ENCODE measurements around the gene KANK2.

Gene KANK2

DNA sequence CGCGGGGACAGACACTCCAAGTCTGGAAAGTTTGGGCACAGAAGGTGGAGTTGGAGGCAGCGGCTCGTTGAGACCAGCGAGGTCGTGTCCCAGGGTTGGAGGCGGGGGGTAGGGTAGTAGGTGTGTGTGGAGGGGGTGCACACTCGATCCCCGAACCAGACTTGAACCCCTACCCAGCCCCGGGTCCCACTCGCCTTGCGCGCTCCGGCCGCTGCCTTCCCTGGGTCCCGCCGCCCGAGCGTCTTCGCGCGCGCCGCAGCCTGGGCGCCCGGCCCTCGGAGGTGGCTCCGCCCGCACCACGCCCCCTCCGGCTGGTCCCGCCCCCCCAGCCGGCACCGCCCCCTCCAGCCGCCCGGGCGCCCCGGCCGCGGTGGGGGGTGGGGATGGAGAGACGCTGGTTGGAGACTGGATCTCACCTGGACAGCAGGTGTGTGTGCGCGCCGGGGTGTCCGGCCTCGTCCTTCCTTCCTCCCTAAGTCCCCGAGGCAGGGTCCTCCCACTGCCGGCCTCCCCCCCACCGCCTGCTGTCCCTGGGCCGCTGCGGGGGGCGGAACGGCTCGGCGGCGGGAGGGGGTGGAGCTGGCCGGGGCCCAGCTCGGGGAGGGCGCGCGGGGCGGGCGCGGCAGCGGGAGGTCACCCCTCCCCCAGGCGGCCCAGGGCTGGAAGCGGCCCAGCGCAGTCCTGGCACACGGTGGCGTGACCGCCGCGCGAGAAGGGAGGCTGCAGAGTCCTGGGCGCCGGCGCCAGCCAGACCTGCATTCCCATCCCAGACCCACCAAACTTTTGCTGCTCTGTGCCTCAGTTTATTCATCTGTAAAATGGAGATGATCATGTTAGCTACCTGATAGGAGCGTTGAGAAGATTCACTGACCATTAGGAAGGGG, at the start of gene KANK2:
TSS of gene KANK2 (minus strand) at position 255 of the 884 bp plus-strand sequence. CDS start 3,034 bp downstream, outside the sequence.
- Mint-ChIP-seq H3K4me1 (ENCODE audit: low read depth) (peaks cover 27% of the 10 kb centered on the region), H3K4me3 (peak within 1 kb of the TSS; percentile 73), H3K36me3 (ENCODE audit: low read depth) (no peaks in the 10 kb centered on the region), H3K27ac (peak within 1 kb of the TSS; percentile 53), H3K27me3 (peaks cover 26% of the 10 kb centered on the region), H3K9me3 (no peaks in the 10 kb centered on the region)
- intact Hi-C loops (cut with micrococcal nuclease), result no loop called here

DNA sequence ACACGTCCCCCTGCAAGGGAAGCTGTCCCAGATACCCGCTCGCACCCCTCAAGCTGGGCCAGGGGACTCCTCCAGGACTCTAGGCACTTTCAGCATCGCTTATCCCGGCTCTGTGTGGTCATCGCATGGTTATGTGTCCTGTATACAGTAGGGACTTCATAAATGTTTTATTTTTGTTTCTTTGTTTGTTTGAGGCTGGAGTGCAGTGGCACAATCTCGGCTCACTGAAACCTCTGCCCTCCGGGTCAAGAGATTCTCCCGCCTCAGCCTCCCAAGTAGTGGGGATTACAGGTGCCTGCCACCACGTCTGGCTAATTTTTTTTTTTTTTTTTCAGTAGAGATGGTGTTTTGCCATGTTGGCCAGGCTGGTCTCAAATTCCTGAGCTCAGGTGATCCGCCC, 49.6 kb upstream of the KANK2 start:
- H3K4me1 Mint-ChIP-seq (ENCODE audit: low read depth), result peaks cover 13% of the 10 kb centered on the region
- peaks cover 34% of the 10 kb centered on the region for H3K27me3 Mint-ChIP-seq
- no peak overlapping the region for H3K27ac Mint-ChIP-seq
- no peaks in the 10 kb centered on the region for H3K36me3 Mint-ChIP-seq (ENCODE audit: low read depth)
- intact Hi-C loops (cut with micrococcal nuclease), result loop anchor here (10.0 kb wide), 1 partner anchor 198 kb away; no protein-coding TSS in a partner anchor
- no peak overlapping the region for H3K4me3 Mint-ChIP-seq
- H3K9me3 Mint-ChIP-seq, result no peaks in the 10 kb centered on the region

DNA sequence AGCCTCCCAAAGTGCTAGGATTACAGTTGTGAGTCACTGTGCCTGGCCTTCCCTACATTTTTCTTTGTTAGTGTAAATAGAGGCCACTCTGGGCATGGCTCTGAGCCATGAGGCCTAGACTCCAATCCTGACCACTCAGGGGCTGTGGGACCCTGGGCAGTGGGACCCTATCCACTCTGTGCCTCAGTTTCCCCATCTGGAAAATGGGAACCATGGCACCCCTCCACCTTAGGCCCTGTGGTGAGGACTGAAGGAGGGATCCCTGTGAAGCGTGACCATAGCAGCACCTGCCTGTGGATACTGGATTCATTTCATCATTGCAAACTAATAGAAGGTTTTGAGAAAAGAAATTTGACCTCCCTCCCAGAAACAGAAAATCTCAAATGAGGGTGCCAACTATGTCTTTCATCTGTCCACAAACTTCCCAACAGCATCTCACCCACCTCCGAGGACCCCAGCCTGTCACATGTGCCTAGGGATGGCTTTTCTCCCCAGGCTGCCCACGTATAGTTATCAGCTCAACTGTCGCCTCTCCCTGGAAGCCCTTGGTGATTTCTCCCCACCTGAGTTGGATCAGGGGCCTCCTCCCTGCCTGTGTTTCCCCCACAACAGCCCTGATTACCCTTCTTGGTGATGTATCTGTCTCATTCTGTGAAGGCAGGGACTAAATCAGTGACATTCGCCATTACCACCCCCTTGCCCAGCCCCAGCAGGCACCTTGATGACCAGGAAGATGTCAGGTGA, 47.7 kb upstream of the KANK2 start:
- Mint-ChIP-seq H3K4me1 (ENCODE audit: low read depth) (peaks cover 13% of the 10 kb centered on the region), H3K36me3 (ENCODE audit: low read depth) (no peaks in the 10 kb centered on the region), H3K27me3 (peaks cover 43% of the 10 kb centered on the region), H3K27ac (no peak overlapping the region), H3K4me3 (no peak overlapping the region), H3K9me3 (no peaks in the 10 kb centered on the region)
- intact Hi-C loops (cut with micrococcal nuclease), result loop anchor here (5.0 to 10.0 kb wide), 3 partner anchors 47 to 237 kb away; partner anchors contain the start of gene ELAVL3

DNA sequence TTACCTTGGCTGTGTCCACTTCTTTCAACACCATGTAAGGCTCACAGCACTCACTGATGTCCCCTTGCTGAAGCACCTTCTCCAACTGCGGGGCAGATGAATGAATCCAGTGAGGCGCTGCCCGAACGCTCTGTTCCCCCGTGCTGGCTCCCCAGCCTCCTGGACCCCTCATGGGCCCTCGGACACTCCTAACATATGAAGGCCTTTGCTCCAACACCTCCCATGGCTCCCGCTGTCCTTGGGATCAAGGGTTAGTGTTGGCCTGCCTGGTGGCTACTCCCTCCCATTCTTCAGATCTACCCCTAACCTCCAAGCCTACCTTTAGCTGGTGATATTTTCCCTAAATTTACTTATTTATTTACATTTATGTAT, 46.4 kb upstream of the KANK2 start:
- intact Hi-C loops (cut with micrococcal nuclease), result loop anchor here (5.0 to 10.0 kb wide), 3 partner anchors 49 to 239 kb away; partner anchors contain the start of gene ELAVL3
- peak overlapping the region; percentile 24 for H3K4me3 Mint-ChIP-seq
- no peaks in the 10 kb centered on the region for H3K36me3 Mint-ChIP-seq (ENCODE audit: low read depth)

DNA sequence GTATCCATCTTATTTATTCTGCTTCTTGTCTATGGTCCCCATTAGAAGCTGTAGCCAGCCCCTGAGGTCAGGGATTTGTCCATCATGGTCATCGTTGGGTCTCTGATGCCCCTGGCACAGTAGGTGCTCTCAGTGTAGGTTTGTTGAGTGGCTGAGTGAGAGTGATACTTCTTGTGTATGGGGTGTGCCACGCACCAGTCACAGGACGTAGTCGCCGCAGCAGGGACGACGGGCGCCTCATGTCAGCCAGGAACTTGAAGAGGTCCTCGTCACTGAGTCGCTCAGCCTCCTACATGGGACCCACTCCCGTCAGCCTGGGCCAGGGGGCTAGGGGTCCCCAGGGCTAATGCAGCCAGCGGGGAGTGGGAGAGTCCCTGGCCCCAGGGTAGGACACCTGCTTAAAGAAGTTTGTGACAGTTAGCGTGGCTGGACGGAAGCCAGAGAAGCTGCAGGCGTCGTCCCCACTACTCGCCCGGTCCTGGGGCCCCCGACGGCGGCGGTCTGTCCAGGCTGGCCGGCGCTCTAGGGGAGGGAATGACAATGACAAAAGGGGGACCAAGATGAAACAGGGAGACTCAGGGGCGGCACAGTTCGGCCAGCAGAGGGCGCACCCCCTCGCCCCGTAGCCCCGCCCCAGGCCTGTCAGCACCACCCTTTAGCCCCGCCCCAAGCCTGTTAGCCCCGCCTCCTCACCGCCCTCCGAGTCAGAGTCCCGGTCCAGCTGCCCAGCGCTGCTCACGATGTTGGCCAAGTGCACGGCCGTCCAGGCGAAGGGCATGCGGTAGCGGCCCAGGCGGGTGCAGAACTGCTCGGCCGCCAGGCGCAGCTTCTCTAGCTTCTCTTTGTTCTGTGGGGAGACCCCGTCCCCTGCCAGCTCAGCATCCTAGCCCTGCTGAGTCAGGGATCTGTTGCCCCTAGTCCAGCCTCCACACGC, 45.8 kb upstream of the KANK2 start:
- Mint-ChIP-seq H3K4me1 (ENCODE audit: low read depth) (peaks cover 13% of the 10 kb centered on the region), H3K36me3 (ENCODE audit: low read depth) (no peaks in the 10 kb centered on the region), H3K9me3 (peaks cover 13% of the 10 kb centered on the region), H3K27me3 (peaks cover 42% of the 10 kb centered on the region), H3K4me3 (peak overlapping the region; percentile 24), H3K27ac (no peak overlapping the region)
- intact Hi-C loops (cut with micrococcal nuclease), result loop anchor here (5.0 to 10.0 kb wide), 3 partner anchors 49 to 239 kb away; partner anchors contain the start of gene ELAVL3

More for the DNA sequence above, 46.4 kb upstream of the KANK2 start:
- Mint-ChIP-seq H3K27ac (no peak overlapping the region), H3K4me1 (ENCODE audit: low read depth) (peaks cover 13% of the 10 kb centered on the region), H3K27me3 (peaks cover 43% of the 10 kb centered on the region), H3K9me3 (peaks cover 6% of the 10 kb centered on the region)

DNA sequence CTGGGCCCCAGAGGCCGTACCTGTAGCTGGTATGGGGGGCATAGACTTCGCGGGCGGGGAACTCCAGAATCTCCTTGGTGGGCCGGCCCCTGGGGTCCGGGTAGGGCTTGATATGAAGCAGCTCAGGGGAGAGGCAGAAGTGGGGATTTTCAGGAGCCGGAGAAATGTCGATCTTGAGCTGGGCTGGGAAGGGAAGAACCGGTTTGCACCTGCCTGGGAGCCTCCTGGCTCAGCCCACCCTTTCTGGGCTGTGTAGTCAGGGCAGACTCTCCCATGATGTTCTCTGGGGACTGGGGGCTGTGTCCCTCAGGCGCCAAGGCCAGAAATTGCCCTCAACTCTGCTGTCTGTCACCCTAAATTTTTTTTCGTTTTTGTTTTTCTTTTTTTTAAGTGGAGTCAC, 44.7 kb upstream of the KANK2 start:
- H3K9me3 Mint-ChIP-seq, result peaks cover 16% of the 10 kb centered on the region
- intact Hi-C loops (cut with micrococcal nuclease), result loop anchor here (5.0 to 10.0 kb wide), 3 partner anchors 50 to 240 kb away; partner anchors contain the start of gene ELAVL3
- peaks cover 46% of the 10 kb centered on the region for H3K27me3 Mint-ChIP-seq
- peaks cover 13% of the 10 kb centered on the region for H3K4me1 Mint-ChIP-seq (ENCODE audit: low read depth)
- H3K4me3 Mint-ChIP-seq, result no peak overlapping the region
- no peak overlapping the region for H3K27ac Mint-ChIP-seq
- no peaks in the 10 kb centered on the region for H3K36me3 Mint-ChIP-seq (ENCODE audit: low read depth)

DNA sequence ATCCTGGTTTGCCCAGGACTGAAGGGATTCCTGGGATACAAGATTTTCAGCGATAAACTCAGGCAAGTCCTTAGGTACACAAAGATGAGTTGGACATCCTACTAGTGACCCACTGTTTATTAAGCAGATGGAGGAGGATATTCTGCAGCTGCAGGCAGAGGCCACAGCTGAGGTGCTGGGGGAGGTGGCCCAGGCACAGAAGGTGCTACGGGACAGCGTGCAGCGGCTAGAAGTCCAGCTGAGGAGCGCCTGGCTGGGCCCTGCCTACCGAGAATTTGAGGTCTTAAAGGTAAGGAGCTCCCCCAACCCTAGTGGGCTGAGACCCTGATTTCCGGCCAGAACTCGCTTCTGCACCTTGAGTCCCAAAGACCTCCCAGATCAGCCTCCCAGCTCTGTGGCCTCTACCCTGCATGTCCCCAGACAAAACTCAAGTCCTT, 42.7 kb upstream of the KANK2 start:
- Mint-ChIP-seq H3K9me3 (peaks cover 16% of the 10 kb centered on the region), H3K4me1 (ENCODE audit: low read depth) (peaks cover 13% of the 10 kb centered on the region), H3K36me3 (ENCODE audit: low read depth) (no peaks in the 10 kb centered on the region), H3K27ac (no peak overlapping the region), H3K27me3 (peaks cover 34% of the 10 kb centered on the region), H3K4me3 (no peak overlapping the region)
- intact Hi-C loops (cut with micrococcal nuclease), result loop anchor here (5.0 to 10.0 kb wide), 3 partner anchors 52 to 242 kb away; partner anchors contain the start of gene ELAVL3

DNA sequence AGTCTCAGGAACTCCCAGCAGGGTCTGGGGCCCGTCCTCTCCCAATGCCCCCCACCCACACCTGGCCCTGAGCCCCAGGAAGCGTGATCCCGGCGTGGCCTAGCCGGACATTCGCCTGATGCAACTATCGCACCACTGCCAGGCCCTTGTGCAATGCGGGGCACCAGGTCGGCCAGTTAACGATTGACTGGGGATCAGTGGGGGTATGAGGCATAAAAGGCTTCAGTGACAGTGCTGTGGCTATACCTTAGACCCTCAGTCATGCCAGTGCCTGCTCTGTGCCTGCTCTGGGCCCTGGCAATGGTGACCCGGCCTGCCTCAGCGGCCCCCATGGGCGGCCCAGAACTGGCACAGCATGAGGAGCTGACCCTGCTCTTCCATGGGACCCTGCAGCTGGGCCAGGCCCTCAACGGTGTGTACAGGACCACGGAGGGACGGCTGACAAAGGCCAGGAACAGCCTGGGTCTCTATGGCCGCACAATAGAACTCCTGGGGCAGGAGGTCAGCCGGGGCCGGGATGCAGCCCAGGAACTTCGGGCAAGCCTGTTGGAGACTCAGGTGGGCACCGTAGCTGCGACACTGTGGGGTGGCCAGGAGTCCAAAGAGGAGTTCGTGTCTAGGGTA, 42.1 kb upstream of the KANK2 start, which contains the start of gene ANGPTL8:
TSS of gene ANGPTL8 (plus strand) at position 243 of the 624 bp plus-strand sequence. CDS start at position 262, 19 bp downstream.
- no peak within 1 kb of the TSS for H3K4me3 Mint-ChIP-seq
- H3K27me3 Mint-ChIP-seq, result peaks cover 34% of the 10 kb centered on the region
- peaks cover 16% of the 10 kb centered on the region for H3K9me3 Mint-ChIP-seq
- no peak within 1 kb of the TSS for H3K27ac Mint-ChIP-seq
- H3K36me3 Mint-ChIP-seq (ENCODE audit: low read depth), result no peaks in the 10 kb centered on the region
- H3K4me1 Mint-ChIP-seq (ENCODE audit: low read depth), result peaks cover 13% of the 10 kb centered on the region
- intact Hi-C loops (cut with micrococcal nuclease), result no loop called here

DNA sequence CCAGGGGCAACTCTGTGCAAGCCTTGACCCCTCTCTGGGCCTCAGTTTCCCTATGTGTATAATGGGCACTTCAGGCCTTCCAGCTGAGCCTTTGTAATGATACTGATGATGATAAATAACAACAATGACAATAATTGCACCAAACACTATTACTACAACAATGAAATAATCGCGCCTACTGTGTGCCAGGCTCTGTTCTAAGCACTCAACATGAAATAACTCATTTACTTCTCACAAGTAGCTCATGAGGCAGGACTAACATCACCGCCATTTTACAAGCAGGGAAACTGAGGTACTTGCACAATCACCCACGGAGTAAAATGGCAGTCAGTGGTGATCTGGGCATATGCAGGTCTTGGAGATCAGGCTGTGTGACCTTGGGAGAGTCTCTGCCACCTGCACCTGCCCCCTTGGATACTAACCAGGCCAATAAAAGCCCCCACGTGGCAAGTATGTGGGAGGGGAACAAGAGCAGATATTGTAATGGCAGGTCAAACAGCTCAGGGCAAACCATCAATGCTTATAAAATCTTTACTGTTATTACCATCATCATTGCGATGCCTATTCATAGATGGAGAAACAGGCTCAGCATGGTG, 41.5 kb upstream of the KANK2 start:
- Mint-ChIP-seq H3K4me3 (no peak overlapping the region), H3K36me3 (ENCODE audit: low read depth) (no peaks in the 10 kb centered on the region), H3K4me1 (ENCODE audit: low read depth) (peaks cover 11% of the 10 kb centered on the region), H3K9me3 (peaks cover 16% of the 10 kb centered on the region), H3K27me3 (peaks cover 32% of the 10 kb centered on the region), H3K27ac (no peak overlapping the region)
- intact Hi-C loops (cut with micrococcal nuclease), result no loop called here

DNA sequence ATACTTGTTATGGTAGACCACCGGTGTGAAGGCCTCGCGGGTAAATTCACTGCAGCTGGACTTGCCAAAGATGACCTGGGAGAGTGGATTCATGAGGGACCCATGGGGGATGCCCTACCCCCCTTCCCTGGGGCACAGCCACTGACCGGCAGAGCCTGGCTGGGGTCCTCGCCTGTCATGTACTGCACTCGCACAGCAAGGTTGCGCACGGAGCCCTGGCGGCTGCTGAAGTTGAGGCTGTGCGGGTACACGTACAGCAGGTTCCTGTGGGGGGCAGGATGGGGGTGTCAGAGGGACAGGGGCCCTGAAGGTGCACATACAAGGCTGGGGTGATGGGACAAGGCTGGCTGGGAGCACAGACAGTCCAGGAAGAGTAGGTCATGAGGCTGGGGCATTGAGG, 40.7 kb upstream of the KANK2 start:
- H3K27ac Mint-ChIP-seq, result no peak overlapping the region
- intact Hi-C loops (cut with micrococcal nuclease), result no loop called here
- H3K4me3 Mint-ChIP-seq, result no peak overlapping the region
- peaks cover 27% of the 10 kb centered on the region for H3K27me3 Mint-ChIP-seq
- peaks cover 3% of the 10 kb centered on the region for H3K4me1 Mint-ChIP-seq (ENCODE audit: low read depth)
- H3K36me3 Mint-ChIP-seq (ENCODE audit: low read depth), result no peaks in the 10 kb centered on the region
- peaks cover 16% of the 10 kb centered on the region for H3K9me3 Mint-ChIP-seq

DNA sequence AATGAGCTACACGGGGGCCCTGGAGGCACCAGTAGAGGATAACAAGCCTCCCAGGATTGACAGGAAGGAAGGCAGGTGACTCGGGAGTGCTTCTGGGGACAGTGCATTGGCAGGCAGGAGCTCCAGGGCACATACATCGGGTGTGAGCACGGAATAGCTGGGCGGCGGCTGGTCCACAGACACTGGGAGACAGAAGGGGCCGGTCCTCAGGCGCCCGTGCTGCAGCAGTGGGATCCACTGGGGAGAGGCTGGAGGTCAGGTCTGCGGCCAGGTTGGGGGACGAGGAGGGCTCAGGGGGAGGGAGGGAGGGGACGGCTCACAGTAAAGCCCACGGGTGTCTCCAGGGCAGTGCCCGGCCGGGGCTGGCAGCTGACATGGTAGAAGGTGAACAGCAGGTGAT, 40.0 kb upstream of the KANK2 start:
- intact Hi-C loops (cut with micrococcal nuclease), result no loop called here
- peaks cover 16% of the 10 kb centered on the region for H3K9me3 Mint-ChIP-seq
- H3K4me1 Mint-ChIP-seq (ENCODE audit: low read depth), result no peaks in the 10 kb centered on the region
- H3K27me3 Mint-ChIP-seq, result peaks cover 21% of the 10 kb centered on the region
- no peak overlapping the region for H3K4me3 Mint-ChIP-seq
- no peak overlapping the region for H3K27ac Mint-ChIP-seq
- no peaks in the 10 kb centered on the region for H3K36me3 Mint-ChIP-seq (ENCODE audit: low read depth)

All from dendritic cell treated with granulocyte-macrophage colony-stimulating factor and Interleukin-4, amounts not matched to agents 40 ng/mL and 50 ng/mL, for 4 days (primary cell).